Ovary (tissue), 9 donors: Measurements from ENCODE around the gene NEIL1. TPM values are rescaled to one million over a fixed set of nuclear protein-coding genes. Genes with fewer than 3 reads are reported as not detected.

Source experiments
- DNase-seq, 5 donors: peaks; one replicate each; pipeline ENCODE4 v3.0.0-alpha.2; 2019 to 2020
- H3K27ac ChIP-seq, 2 donors: fragments of 200-600 bp; one replicate each; pipeline versions ENCODE4 v1.5.1 to v1.8.0; 2019 to 2022
- H3K27me3 ChIP-seq: fragments of 200-600 bp; one replicate; pipeline ENCODE4 v1.8.0; 2022
- H3K36me3 ChIP-seq: fragments of 200-600 bp; sonication (generic); one replicate; pipeline ENCODE4 v1.5.1; 2019
- H3K4me1 ChIP-seq: one replicate; pipeline ENCODE4 v1.8.1; 2013; ENCODE audit warnings: mild to moderate bottlenecking, moderate library complexity; ENCODE audit not compliant: insufficient read depth
- H3K4me3 ChIP-seq: fragments of 200-600 bp; sonication (generic); one replicate; pipeline ENCODE4 v1.5.1; 2017
- H3K9me3 ChIP-seq, 2 donors: fragments of 200-600 bp in 1 of 2; sonication (generic) in 1 of 2; one replicate each; pipeline versions ENCODE4 v1.5.1 to v1.8.1; 2013 to 2019; ENCODE audit warnings: mild to moderate bottlenecking in 1 of 2, moderate library complexity in 1 of 2
- CTCF ChIP-seq, 3 donors: fragments of 450-650 bp in 2 of 3; fragments of 200-600 bp in 1 of 3; IDR thresholded peaks; one replicate each; pipeline versions ENCODE4 v1.5.1 to v1.8.0; 2016 to 2022; ENCODE audit warnings: antibody characterized with exemption in 3 of 3, mild to moderate bottlenecking in 1 of 3
- EP300 ChIP-seq: sonication (generic); formaldehyde crosslinking; IDR thresholded peaks from one replicate; pipeline ENCODE4 v1.6.1; 2017; ENCODE audit warnings: antibody characterized with exemption
- POLR2A ChIP-seq: fragments of 450-650 bp; IDR thresholded peaks from one replicate; pipeline ENCODE4 v1.6.1; 2017; ENCODE audit warnings: antibody characterized with exemption, mild to moderate bottlenecking, moderate library complexity
- WGBS, 3 donors: extraction: QIAGEN DNeasy Blood & Tissue Kit in 1 of 3; methylation state at CpG; one replicate each; pipeline versions ENCODE4 v1.1.5 to v1.1.7; 2013 to 2017; 5-methylcytosine and 5-hydroxymethylcytosine counted together
- intact Hi-C, 4 donors: fragments of 100-400 bp; cut with DNase I; formaldehyde crosslinking; loops; one replicate each; pipeline versions ENCODE4 v1.11.0 to v1.15.1; 2022 to 2023
- polyA plus RNA-seq, 2 donors: library from polyadenylated mRNA; stranded (reverse); fragments of 200-250 nt in 1 of 2; fragments of 350-450 nt in 1 of 2; fragmentation: Illumina TruSeq in 1 of 2; extraction: RNeasy Lipid Tissue Mini Kit (QIAGEN cat#74804) in 1 of 2; gene quantifications; one replicate each; pipeline ENCODE4 v1.2.3, GENCODE V29; 2013 to 2014
- total RNA-seq, 7 donors: library from RNA; depleted of rRNA in 2 of 7; stranded (reverse); fragments of >200 nt in 2 of 7; fragmentation: NEBNext Ultra II Directional in 3 of 7; extraction: Animal tissue kit (Norgen Biotek cat#: 25700) in 3 of 7; gene quantifications; one replicate each; pipeline versions ENCODE4 v1.1.0 to v1.2.4, GENCODE V29; 2016 to 2023
- donor health status: DM: no; HTN: no; CAD: no; lungs with moderate emphysema.
- donor health status: DM: no; HTN: no; CAD: no.
- donor health status: Bipolar disorder and iron deficiency.
- donor health status: DM: yes; HTN: yes; CAD: no.
- donor health status: DM: no; HTN: no; CAD: no.
- donor health status: DM: yes; HTN: yes; CAD: no.

The NEIL1 gene
- total and polyA plus RNA-seq, 9 donors, result 8.1 to 80.2 (median 31.5) TPM

GRCh38 chr15:75356006-75356405 lies 9.2 kb downstream of the NEIL1 start:
- peak in 2 of 5 donors; percentile 18 to 19 for DNase-seq
- intact Hi-C loops, result no loop called here
- no peaks in the 10 kb centered on the region for H3K4me1 ChIP-seq
- WGBS, 3 donors, result 77 to 79% (median 78%) methylated on average over 28 of the region's 28 CpGs
- H3K4me3 ChIP-seq, result no peak overlapping the region
- TF ChIP-seq EP300, result no peak
- no peak for TF ChIP-seq CTCF (IDR thresholded peaks at IDR 0.05)
- TF ChIP-seq POLR2A, result no peak
- no peaks in the 10 kb centered on the region for H3K36me3 ChIP-seq
- H3K27ac ChIP-seq, result no peak overlapping the region
- H3K27me3 ChIP-seq, result no peaks in the 10 kb centered on the region
- no peaks in the 10 kb centered on the region for H3K9me3 ChIP-seq

GRCh38 chr15:75356517-75356916 lies 9.7 kb downstream of the NEIL1 start:
- WGBS, 3 donors, result 92 to 94% (median 92%) methylated on average over 20 of the region's 20 CpGs
- TF ChIP-seq CTCF (IDR thresholded peaks at IDR 0.05) (no peak), POLR2A (no peak), EP300 (no peak)
- no peak overlapping the region for H3K27ac ChIP-seq
- H3K4me3 ChIP-seq, result no peak overlapping the region
- intact Hi-C loops, result no loop called here
- no peaks in the 10 kb centered on the region for H3K36me3 ChIP-seq
- H3K9me3 ChIP-seq, result no peaks in the 10 kb centered on the region
- H3K4me1 ChIP-seq, result no peaks in the 10 kb centered on the region
- no peaks in the 10 kb centered on the region for H3K27me3 ChIP-seq
- peak in 2 of 5 donors; percentile 19 for DNase-seq

GRCh38 chr15:75357976-75358673 lies 11.3 kb downstream of the NEIL1 start:
- WGBS, 3 donors, result 88 to 89% (median 89%) methylated on average over 17 of the region's 17 CpGs
- Histone ChIP-seq H3K4me1 (no peaks in the 10 kb centered on the region), H3K27ac (no peak overlapping the region), H3K27me3 (no peaks in the 10 kb centered on the region), H3K9me3 (no peaks in the 10 kb centered on the region), H3K36me3 (no peaks in the 10 kb centered on the region), H3K4me3 (no peak overlapping the region)
- peak in 1 of 5 donors; percentile 17 for DNase-seq
- TF ChIP-seq EP300, result no peak
- no peak for TF ChIP-seq POLR2A
- no peak for TF ChIP-seq CTCF (IDR thresholded peaks at IDR 0.05)
- intact Hi-C loops, result no loop called here

GRCh38 chr15:75358771-75359536 lies 12.1 kb downstream of the NEIL1 start:
- Histone ChIP-seq H3K27me3 (no peaks in the 10 kb centered on the region), H3K4me3 (no peak overlapping the region), H3K9me3 (no peaks in the 10 kb centered on the region), H3K4me1 (no peaks in the 10 kb centered on the region), H3K27ac (no peak overlapping the region), H3K36me3 (no peaks in the 10 kb centered on the region)
- TF ChIP-seq EP300 (no peak), POLR2A (no peak), CTCF (IDR thresholded peaks at IDR 0.05) (no peak)
- DNase-seq, result no peak
- intact Hi-C loops, result no loop called here
- WGBS, 3 donors, result 88 to 93% (median 90%) methylated on average over 10 of the region's 10 CpGs
